Smooth muscle cell (in vitro differentiated cells): ENCODE results near the gene TMOD2. TPM values are rescaled to one million over a fixed set of nuclear protein-coding genes. Genes with fewer than 3 reads are reported as not detected.

Experiments
- DNase-seq: peaks from one replicate; lab custom pipeline; 2025; ENCODE audit not compliant: unreplicated experiment; lab: John Stamatoyannopoulos, UW
- H2AFZ ChIP-seq: fragments of 200-600 bp; sonication (generic); 2 replicates; pipeline ENCODE4 v1.6.0; 2016; ENCODE audit warnings: antibody characterized with exemption, low read depth, mild to moderate bottlenecking
- H3F3A ChIP-seq: fragments of 200-600 bp; sonication (generic); 2 replicates; pipeline ENCODE4 v1.6.0; 2017; ENCODE audit warnings: antibody characterized with exemption, low read depth
- H3K27ac ChIP-seq: fragments of 200-600 bp; sonication (generic); 2 replicates; pipeline ENCODE4 v1.5.1; 2016; ENCODE audit warnings: low read depth, mild to moderate bottlenecking
- H3K27me3 ChIP-seq: fragments of 200-600 bp; sonication (generic); 2 replicates; pipeline ENCODE4 v1.6.1; 2016; ENCODE audit warnings: low read depth, mild to moderate bottlenecking
- H3K36me3 ChIP-seq: fragments of 200-600 bp; sonication (generic); 2 replicates; pipeline ENCODE4 v1.5.1; 2016; ENCODE audit warnings: low read depth
- H3K4me1 ChIP-seq: fragments of 200-600 bp; sonication (generic); 2 replicates; pipeline ENCODE4 v1.5.1; 2016; ENCODE audit warnings: low read depth
- H3K4me2 ChIP-seq: fragments of 200-600 bp; sonication (generic); 2 replicates; pipeline ENCODE4 v1.6.0; 2016; ENCODE audit warnings: mild to moderate bottlenecking
- H3K4me3 ChIP-seq: fragments of 200-600 bp; sonication (generic); 2 replicates; pipeline ENCODE4 v1.5.1; 2016; ENCODE audit warnings: mild to moderate bottlenecking
- H3K79me2 ChIP-seq: fragments of 200-600 bp; sonication (generic); 2 replicates; pipeline ENCODE4 v1.6.0; 2016; ENCODE audit warnings: low read depth, mild to moderate bottlenecking
- H3K9ac ChIP-seq: fragments of 200-600 bp; sonication (generic); 2 replicates; pipeline ENCODE4 v1.6.0; 2016; ENCODE audit warnings: low read depth
- H3K9me3 ChIP-seq: fragments of 200-600 bp; sonication (generic); replicated peaks from 2 replicates; pipeline ENCODE4 v1.5.1; 2016; ENCODE audit warnings: low read depth
- H4K20me1 ChIP-seq: fragments of 200-600 bp; sonication (generic); 2 replicates; pipeline ENCODE4 v1.6.0; 2016; ENCODE audit warnings: low read depth
- WGBS: methylation state at CpG from one replicate; pipeline ENCODE4 v1.1.7; 2016; ENCODE audit warnings: low lambda C conversion rate; 5-methylcytosine and 5-hydroxymethylcytosine counted together
- polyA plus RNA-seq: library from polyadenylated mRNA; unstranded; fragments of >200 nt; fragmentation: Nextera tagmentation; extraction: Ambion mirVana; gene quantifications from 2 replicates; pipeline ENCODE4 v1.2.1, GENCODE V29; 2016
- total RNA-seq: library from RNA; depleted of rRNA; stranded (reverse); fragments of >200 nt; gene quantifications from 2 replicates; pipeline ENCODE4 v1.2.3, GENCODE V29; 2014
- TF ChIP-seq, protein P1 (sequence below): fragments of 200-600 bp; sonication (generic); IDR thresholded peaks from 2 replicates; pipeline ENCODE4 v1.5.1; 2017; ENCODE audit warnings: borderline replicate concordance, mild to moderate bottlenecking, antibody characterized with exemption; ENCODE audit not compliant: insufficient read depth, poor library complexity, severe bottlenecking

TMOD2 gene
- total and polyA plus RNA-seq, 2 experiments from 2014 or later: 1.5 to 4.2 TPM

GRCh38 chr15:51848811-51849210 lies 97.4 kb downstream of the TMOD2 start:
- peaks cover 96% of the 10 kb centered on the region for H3K79me2 ChIP-seq
- H2AFZ ChIP-seq: no peak overlapping the region
- H3K9ac ChIP-seq: no peak overlapping the region
- H3K4me1 ChIP-seq: peaks cover 14% of the 10 kb centered on the region
- no peaks in the 10 kb centered on the region for H3F3A ChIP-seq
- H4K20me1 ChIP-seq: peaks cover 100% of the 10 kb centered on the region
- H3K27me3 ChIP-seq: no peaks in the 10 kb centered on the region
- no peak for DNase-seq
- no peaks in the 10 kb centered on the region for H3K9me3 ChIP-seq
- H3K4me3 ChIP-seq: no peak overlapping the region
- no peaks in the 10 kb centered on the region for H3K36me3 ChIP-seq
- TF ChIP-seq, protein P1, sequence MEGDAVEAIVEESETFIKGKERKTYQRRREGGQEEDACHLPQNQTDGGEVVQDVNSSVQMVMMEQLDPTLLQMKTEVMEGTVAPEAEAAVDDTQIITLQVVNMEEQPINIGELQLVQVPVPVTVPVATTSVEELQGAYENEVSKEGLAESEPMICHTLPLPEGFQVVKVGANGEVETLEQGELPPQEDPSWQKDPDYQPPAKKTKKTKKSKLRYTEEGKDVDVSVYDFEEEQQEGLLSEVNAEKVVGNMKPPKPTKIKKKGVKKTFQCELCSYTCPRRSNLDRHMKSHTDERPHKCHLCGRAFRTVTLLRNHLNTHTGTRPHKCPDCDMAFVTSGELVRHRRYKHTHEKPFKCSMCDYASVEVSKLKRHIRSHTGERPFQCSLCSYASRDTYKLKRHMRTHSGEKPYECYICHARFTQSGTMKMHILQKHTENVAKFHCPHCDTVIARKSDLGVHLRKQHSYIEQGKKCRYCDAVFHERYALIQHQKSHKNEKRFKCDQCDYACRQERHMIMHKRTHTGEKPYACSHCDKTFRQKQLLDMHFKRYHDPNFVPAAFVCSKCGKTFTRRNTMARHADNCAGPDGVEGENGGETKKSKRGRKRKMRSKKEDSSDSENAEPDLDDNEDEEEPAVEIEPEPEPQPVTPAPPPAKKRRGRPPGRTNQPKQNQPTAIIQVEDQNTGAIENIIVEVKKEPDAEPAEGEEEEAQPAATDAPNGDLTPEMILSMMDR: no peak
- H3K27ac ChIP-seq: no peak overlapping the region
- WGBS: 56% methylated on average over 3 of the region's 3 CpGs
- H3K4me2 ChIP-seq: no peak overlapping the region

GRCh38 chr15:51849860-51850259 lies 98.5 kb downstream of the TMOD2 start:
- Histone ChIP-seq H3K9ac (no peak overlapping the region), H4K20me1 (peaks cover 100% of the 10 kb centered on the region), H3K27me3 (no peaks in the 10 kb centered on the region), H2AFZ (no peak overlapping the region), H3F3A (no peaks in the 10 kb centered on the region), H3K36me3 (no peaks in the 10 kb centered on the region), H3K4me2 (no peak overlapping the region), H3K27ac (no peak overlapping the region), H3K79me2 (peaks cover 96% of the 10 kb centered on the region), H3K9me3 (no peaks in the 10 kb centered on the region), H3K4me3 (no peak overlapping the region), H3K4me1 (peaks cover 14% of the 10 kb centered on the region)
- TF ChIP-seq, protein P1: no peak
- DNase-seq: no peak
- WGBS: 96% methylated on average over 3 of the region's 3 CpGs

DNA sequence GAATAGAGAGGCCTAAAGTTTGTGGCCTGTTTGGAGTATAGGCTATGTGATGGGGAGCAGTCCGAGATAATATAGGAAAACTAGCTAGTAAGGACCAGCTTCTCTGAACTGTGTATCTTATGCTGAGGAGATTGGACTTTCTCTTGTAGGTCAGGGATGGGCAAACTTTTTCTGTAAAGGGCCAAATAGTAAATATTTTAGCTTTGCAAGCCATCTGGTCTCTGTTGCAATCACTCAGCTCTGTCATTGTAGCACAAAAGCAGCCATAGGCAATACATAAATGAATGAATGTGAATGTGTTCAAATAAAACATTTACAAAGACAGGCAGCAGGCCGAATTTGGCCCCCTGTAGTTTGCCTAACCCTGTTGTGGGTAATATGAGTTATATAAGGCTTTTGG lies 102.6 kb downstream of the TMOD2 start:
- no peak overlapping the region for H3K27ac ChIP-seq
- H3K27me3 ChIP-seq: no peaks in the 10 kb centered on the region
- TF ChIP-seq, protein P1: no peak
- no peaks in the 10 kb centered on the region for H3F3A ChIP-seq
- H3K79me2 ChIP-seq: peaks cover 97% of the 10 kb centered on the region
- no peak overlapping the region for H3K9ac ChIP-seq
- H3K36me3 ChIP-seq: no peaks in the 10 kb centered on the region
- H3K9me3 ChIP-seq: no peaks in the 10 kb centered on the region
- H2AFZ ChIP-seq: no peak overlapping the region
- peaks cover 100% of the 10 kb centered on the region for H4K20me1 ChIP-seq
- H3K4me2 ChIP-seq: no peak overlapping the region
- H3K4me3 ChIP-seq: no peak overlapping the region
- peaks cover 10% of the 10 kb centered on the region for H3K4me1 ChIP-seq
- WGBS: 94% methylated on average over 2 of the region's 2 CpGs
- no peak for DNase-seq

DNA sequence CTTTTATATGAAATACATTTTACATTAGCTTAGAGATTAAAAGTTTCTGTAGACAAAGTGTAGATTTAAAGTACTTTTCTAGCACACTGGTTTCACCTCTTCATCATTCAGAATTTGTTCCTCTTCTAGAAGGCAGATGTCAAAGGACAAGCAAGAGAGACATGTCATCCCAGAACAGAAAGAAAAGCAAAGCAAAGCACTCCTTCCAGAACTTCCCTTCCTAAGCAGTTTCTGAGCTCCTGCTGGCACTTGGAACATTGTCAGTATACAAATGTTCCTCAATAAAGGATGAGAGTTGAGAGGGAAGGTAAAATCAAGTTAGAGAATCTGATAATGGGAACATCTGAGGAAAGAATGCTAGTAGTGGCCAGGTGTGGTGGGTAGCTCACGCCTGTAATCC lies 104.2 kb downstream of the TMOD2 start:
- TF ChIP-seq, protein P1: no peak
- no peak for DNase-seq
- no peaks in the 10 kb centered on the region for H3K36me3 ChIP-seq
- no peak overlapping the region for H3K4me3 ChIP-seq
- no peaks in the 10 kb centered on the region for H3K27me3 ChIP-seq
- no peak overlapping the region for H2AFZ ChIP-seq
- peaks cover 10% of the 10 kb centered on the region for H3K4me1 ChIP-seq
- H3K79me2 ChIP-seq: peaks cover 97% of the 10 kb centered on the region
- H4K20me1 ChIP-seq: peaks cover 99% of the 10 kb centered on the region
- no peak overlapping the region for H3K4me2 ChIP-seq
- no peak overlapping the region for H3K27ac ChIP-seq
- H3F3A ChIP-seq: no peaks in the 10 kb centered on the region
- no peak overlapping the region for H3K9ac ChIP-seq
- H3K9me3 ChIP-seq: no peaks in the 10 kb centered on the region
- WGBS: 91% methylated on average over 1 of the region's 1 CpG
